KOPT-K1 (cell line): Measurements from ENCODE around the gene DUSP10.

Experiments
- H3K27ac ChIP-seq: fragments of 200-600 bp; sonication (generic); 2 replicates; pipeline ENCODE4 v1.5.1; 2016; ENCODE audit warnings: antibody characterized with exemption, mild to moderate bottlenecking, low read depth, low read length; ENCODE audit not compliant: poor library complexity, severe bottlenecking
- H3K36me3 ChIP-seq: fragments of 200-600 bp; sonication (generic); 2 replicates; pipeline ENCODE4 v1.5.1; 2017; ENCODE audit warnings: antibody characterized with exemption, mild to moderate bottlenecking, low read length, moderate library complexity; ENCODE audit not compliant: insufficient read depth
- H3K9me3 ChIP-seq: fragments of 200-600 bp; sonication (generic); 2 replicates; pipeline ENCODE4 v1.5.1; 2017; ENCODE audit warnings: antibody characterized with exemption, low read length, mild to moderate bottlenecking; ENCODE audit not compliant: insufficient read depth, poor library complexity, severe bottlenecking

Gene DUSP10

GRCh38 chr1:221700536-221700935, 41.4 kb downstream of the DUSP10 start:
- Histone ChIP-seq H3K36me3 (no peaks in the 10 kb centered on the region), H3K27ac (no peak overlapping the region), H3K9me3 (no peaks in the 10 kb centered on the region)

- no peak overlapping the region for H3K27ac ChIP-seq
- H3K9me3 ChIP-seq = no peaks in the 10 kb centered on the region
- no peaks in the 10 kb centered on the region for H3K36me3 ChIP-seq
These were observed 41.8 kb downstream of the DUSP10 start for GRCh38 chr1:221699978-221700519.

GRCh38 chr1:221699577-221699976, 42.3 kb downstream of the DUSP10 start:
- no peaks in the 10 kb centered on the region for H3K36me3 ChIP-seq
- no peak overlapping the region for H3K27ac ChIP-seq
- no peaks in the 10 kb centered on the region for H3K9me3 ChIP-seq

- Histone ChIP-seq H3K9me3 (no peaks in the 10 kb centered on the region), H3K36me3 (no peaks in the 10 kb centered on the region), H3K27ac (no peak overlapping the region)
These were observed 43.1 kb downstream of the DUSP10 start for GRCh38 chr1:221698579-221699349.

- no peaks in the 10 kb centered on the region for H3K36me3 ChIP-seq
- no peak overlapping the region for H3K27ac ChIP-seq
- H3K9me3 ChIP-seq = no peaks in the 10 kb centered on the region
These were observed 43.9 kb downstream of the DUSP10 start for GRCh38 chr1:221697923-221698425.

GRCh38 chr1:221696718-221697461, 45.0 kb downstream of the DUSP10 start:
- Histone ChIP-seq H3K9me3 (no peaks in the 10 kb centered on the region), H3K27ac (no peak overlapping the region), H3K36me3 (no peaks in the 10 kb centered on the region)

- no peak overlapping the region for H3K27ac ChIP-seq
- H3K36me3 ChIP-seq = no peaks in the 10 kb centered on the region
- H3K9me3 ChIP-seq = no peaks in the 10 kb centered on the region
These were observed 45.9 kb downstream of the DUSP10 start for GRCh38 chr1:221696027-221696426.

- Histone ChIP-seq H3K27ac (no peak overlapping the region), H3K9me3 (no peaks in the 10 kb centered on the region), H3K36me3 (no peaks in the 10 kb centered on the region)
These were observed 46.6 kb downstream of the DUSP10 start for GRCh38 chr1:221695301-221695700.

- no peaks in the 10 kb centered on the region for H3K9me3 ChIP-seq
These were observed 47.8 kb downstream of the DUSP10 start for GRCh38 chr1:221694109-221694508.

GRCh38 chr1:221693087-221693486, 48.8 kb downstream of the DUSP10 start:
- H3K9me3 ChIP-seq = no peaks in the 10 kb centered on the region
- no peak overlapping the region for H3K27ac ChIP-seq
- H3K36me3 ChIP-seq = no peaks in the 10 kb centered on the region

More at GRCh38 chr1:221694109-221694508, 47.8 kb downstream of the DUSP10 start:
- Histone ChIP-seq H3K27ac (no peak overlapping the region), H3K36me3 (no peaks in the 10 kb centered on the region)

GRCh38 chr1:221692643-221693042, 49.2 kb downstream of the DUSP10 start:
- no peaks in the 10 kb centered on the region for H3K36me3 ChIP-seq
- H3K9me3 ChIP-seq = no peaks in the 10 kb centered on the region

GRCh38 chr1:221691261-221691660, 50.6 kb downstream of the DUSP10 start:
- Histone ChIP-seq H3K36me3 (no peaks in the 10 kb centered on the region), H3K27ac (no peak overlapping the region), H3K9me3 (no peaks in the 10 kb centered on the region)

More at GRCh38 chr1:221692643-221693042, 49.2 kb downstream of the DUSP10 start:
- H3K27ac ChIP-seq = no peak overlapping the region

GRCh38 chr1:221690858-221691257, 51.0 kb downstream of the DUSP10 start:
- no peak overlapping the region for H3K27ac ChIP-seq
- H3K9me3 ChIP-seq = no peaks in the 10 kb centered on the region
- H3K36me3 ChIP-seq = no peaks in the 10 kb centered on the region

GRCh38 chr1:221689138-221689537, 52.8 kb downstream of the DUSP10 start:
- H3K27ac ChIP-seq = no peak overlapping the region
- no peaks in the 10 kb centered on the region for H3K36me3 ChIP-seq

GRCh38 chr1:221688488-221688843, 53.4 kb downstream of the DUSP10 start:
- Histone ChIP-seq H3K9me3 (no peaks in the 10 kb centered on the region), H3K27ac (peak overlapping the region; percentile 31)

More at GRCh38 chr1:221689138-221689537, 52.8 kb downstream of the DUSP10 start:
- no peaks in the 10 kb centered on the region for H3K9me3 ChIP-seq

More at GRCh38 chr1:221688488-221688843, 53.4 kb downstream of the DUSP10 start:
- no peaks in the 10 kb centered on the region for H3K36me3 ChIP-seq
